ENCODE measurements around the gene PNMA8B.
"Not testable (repeated sequence)": the region's sequence is repeated elsewhere in the genome, so short reads cannot be mapped to it uniquely, and the experiment has no call there.

PNMA8B gene

GRCh38 chr19:46495786-46496099 is at the start of gene PNMA8B:
Gene PNMA8B, minus strand, starts transcription at chr19:46495867. Its CDS starts 402 bp downstream, at chr19:46495465.
- peak; percentile 63 for DNase-seq

GRCh38 chr19:46544651-46545050 is 49.0 kb upstream of the PNMA8B start:
- DNase-seq: no peak

GRCh38 chr19:46542428-46543230 is 47.0 kb upstream of the PNMA8B start:
- peak; percentile 85 for DNase-seq

- DNase-seq: peak; percentile 45
These were observed 41.8 kb upstream of the PNMA8B start for GRCh38 chr19:46537136-46538097.

GRCh38 chr19:46536391-46536790 is 40.7 kb upstream of the PNMA8B start:
- no peak for DNase-seq

DNA sequence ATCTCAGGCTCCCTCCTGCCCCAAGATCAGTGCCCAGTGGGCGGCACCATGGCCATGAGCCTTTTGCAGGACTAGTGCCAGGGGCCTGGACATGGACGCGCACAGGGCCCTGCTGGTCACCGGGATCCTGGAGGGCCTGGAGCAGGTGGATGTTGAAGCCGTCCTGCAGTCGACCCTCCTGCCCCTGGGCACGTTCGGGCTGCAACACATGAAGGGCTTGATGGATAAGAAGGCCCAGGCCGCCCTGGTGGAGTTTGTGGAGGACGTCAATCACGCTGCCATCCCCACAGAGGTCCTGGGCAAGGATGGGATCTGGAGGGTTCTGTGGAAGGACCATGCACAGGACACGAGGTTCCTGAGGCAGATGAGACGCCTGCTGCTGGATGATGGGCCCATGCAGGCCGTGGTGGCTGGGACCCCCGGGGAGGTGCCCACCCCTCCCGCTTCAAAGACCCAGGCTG is 38.0 kb upstream of the PNMA8B start:
- no peak for DNase-seq

- no peak for DNase-seq
These were observed 37.5 kb upstream of the PNMA8B start for GRCh38 chr19:46533078-46533620.

GRCh38 chr19:46530636-46531035 is 35.0 kb upstream of the PNMA8B start:
- DNase-seq: no peak

GRCh38 chr19:46529622-46530451 is 34.2 kb upstream of the PNMA8B start:
- peak; percentile 65 for DNase-seq

- DNase-seq: no peak
These were observed 33.2 kb upstream of the PNMA8B start for GRCh38 chr19:46528601-46529590.

DNA sequence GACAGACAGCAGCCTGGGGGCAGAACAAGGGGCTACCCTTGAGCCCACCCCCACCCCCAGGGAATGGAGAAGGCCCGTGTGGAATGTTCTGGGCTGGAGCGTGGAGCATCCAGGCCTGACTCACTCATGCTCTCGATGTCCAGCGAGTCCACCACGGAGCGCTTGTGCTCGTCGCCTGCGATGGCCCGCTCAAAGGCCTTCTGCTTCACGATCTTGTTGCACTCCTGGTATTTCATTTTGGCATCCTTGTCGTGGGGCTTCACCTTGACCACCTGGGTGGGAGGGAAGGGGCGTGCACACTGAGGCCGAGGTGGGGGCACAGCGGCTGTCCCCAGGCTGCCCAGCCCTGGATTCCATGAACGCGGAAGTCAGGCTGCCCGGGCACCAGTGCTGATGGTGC is 31.1 kb upstream of the PNMA8B start:
- not testable (repeated sequence) for DNase-seq

DNA sequence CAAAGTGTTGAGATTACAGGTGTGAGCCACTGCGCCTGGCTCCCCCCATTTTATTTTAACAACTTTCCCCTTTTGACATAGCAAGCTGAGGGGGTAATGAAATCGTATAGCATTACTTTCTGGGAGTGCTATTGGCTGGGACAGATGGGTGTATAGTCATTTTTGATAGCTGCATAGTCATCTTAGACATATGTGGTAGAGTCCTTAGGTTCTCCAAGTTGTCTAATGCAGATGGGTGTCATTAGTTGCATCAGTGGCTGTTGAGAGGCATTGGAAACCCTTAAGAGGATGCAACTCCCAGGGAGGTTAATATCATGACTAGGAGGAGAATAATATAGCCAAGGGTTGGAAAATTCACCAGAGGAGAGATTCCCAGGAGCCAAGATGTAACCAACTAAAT is 28.6 kb upstream of the PNMA8B start:
- no peak for DNase-seq

GRCh38 chr19:46522988-46523387 is 27.3 kb upstream of the PNMA8B start:
- DNase-seq: not testable (repeated sequence)

DNA sequence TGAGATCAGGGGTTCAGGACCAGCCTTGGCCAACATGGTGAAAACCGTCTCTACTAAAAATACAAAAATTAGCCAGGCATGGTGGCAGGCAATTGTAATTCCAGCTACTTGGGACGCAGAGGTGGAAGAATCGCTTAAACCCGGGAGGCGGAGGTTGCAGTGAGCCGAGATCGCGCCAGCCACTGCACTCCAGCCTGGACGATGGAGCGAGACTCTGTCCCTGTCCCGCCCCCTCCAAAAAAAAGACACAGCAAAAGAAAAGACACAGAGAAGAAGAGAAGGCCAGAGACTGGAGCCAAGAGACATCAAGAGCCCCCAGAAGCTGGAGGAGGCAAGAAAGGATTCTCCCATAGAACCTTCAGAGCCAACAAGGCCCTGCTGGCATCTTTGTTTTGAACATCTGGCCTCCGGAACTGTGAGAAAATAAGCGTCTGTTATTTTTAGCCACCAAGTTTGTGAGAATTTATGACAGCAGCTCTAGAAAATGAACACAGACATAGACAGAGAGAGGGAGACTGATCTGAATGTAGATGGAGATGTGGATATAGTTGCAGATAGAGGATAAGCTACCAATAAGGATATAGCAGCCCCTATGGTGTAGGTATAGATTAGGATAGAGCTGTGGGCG is 25.7 kb upstream of the PNMA8B start:
- no peak for DNase-seq

DNA sequence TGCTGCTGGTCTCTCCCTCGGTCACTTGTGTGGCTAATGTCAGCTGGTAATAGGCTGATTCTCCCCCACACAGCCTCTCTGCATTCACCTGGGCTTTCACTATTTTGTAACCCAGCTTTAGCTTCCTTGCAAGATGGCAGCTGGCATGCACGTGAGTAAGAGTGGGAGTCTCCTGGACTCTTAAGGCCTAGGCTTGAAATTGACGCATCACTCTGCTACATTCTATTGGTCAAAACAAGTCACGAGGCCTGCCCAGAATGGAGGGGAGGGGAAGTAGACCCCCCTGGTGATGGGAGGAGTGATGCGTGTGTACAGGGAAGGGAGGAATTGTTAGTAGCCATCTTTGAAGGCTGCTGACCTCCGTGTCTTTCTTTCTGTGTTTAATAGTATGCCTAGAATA is 24.9 kb upstream of the PNMA8B start:
- DNase-seq: no peak

DNA sequence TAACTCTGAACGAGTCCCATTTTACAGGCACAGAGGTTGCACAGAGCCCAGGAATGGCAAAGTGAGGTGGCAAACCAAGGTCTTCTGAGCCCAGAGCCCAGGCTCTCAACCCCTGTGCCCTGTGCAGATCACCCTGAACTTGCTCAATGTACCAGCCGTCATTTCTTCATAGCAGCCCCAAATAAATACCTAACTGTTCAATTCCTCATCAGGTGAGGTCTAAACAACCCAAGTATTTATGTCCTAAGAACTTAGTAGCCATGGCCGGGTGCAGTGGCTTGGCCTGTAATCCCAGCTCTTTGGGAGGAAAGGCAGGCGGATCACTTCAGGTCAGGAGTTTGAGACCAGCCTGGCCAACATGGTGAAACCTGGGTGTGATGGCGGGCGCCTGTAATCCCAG is 21.8 kb upstream of the PNMA8B start:
- no peak for DNase-seq

DNA sequence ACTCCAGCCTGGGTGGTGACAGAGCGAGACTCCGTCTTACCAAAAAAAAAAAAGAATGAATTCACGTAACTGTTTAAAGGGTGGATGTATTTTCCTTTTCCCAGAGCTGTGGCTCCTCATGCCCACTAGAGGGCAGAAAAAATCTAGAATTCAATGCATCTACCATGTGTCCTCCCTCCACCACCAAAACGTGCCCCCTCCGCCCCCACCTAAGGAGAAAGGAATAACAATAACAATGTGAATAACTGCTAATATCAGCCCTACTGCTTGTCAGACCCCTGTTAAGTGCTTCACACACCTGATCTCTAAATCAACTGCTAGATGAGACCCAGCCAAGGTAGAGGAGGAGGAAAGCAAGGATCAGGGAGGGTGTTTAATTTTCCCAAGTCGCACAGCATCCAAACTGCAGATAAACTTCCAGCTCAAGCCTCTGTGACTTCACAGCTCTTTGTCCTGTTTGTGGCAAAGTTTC is 20.2 kb upstream of the PNMA8B start:
- peak; percentile 48 for DNase-seq

DNA sequence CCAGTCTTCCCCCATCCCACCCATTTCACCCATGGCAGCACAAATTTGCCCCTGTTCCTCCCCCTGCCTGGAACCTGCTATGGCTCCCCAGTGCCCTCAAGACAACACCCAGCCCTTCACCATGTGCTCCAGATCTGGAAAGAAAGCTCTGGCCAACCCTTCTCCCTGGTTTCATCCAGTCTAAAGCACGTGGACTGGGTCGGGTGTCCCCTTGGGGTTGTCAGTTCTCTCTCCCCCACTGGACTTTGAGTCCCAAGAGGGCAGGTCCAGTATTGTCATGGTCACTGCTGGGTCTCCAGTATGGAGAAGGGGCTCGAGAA is 19.6 kb upstream of the PNMA8B start:
- DNase-seq: no peak

DNA sequence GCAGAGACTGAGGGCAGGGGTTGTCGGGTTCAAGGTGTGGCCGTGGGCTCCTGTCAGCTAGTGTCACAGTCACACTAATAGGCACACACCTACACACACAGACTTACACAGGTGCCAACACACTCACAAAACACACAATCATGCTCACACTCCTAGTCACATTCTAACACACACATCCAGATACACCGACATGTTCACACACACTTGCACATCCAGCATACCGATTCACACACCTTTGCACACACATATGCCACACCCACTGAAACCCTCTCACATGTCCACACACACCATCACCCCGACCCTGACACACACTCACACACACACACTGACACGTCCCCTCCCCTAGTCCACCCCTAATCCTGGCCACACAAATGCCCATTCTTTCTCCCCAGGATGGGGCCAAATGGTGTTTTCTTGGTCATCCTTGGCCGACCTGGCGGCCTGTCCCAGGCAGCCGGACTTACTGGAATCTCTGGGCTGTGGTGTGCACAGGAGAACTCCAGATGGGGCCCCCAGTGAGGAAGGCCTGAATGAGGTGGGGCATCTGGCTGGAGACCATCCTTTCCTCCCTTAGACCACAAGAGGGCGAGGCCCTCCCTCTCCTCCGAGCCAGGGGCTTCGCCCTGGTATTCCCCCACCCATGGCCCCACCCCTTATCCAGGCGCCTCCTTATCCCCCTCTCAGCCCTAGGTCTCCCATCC is 19.1 kb upstream of the PNMA8B start:
- no peak for DNase-seq

All from fibroblast of upper back skin (primary cell).